ENCODE measurements around the gene DCLRE1B.

DNA sequence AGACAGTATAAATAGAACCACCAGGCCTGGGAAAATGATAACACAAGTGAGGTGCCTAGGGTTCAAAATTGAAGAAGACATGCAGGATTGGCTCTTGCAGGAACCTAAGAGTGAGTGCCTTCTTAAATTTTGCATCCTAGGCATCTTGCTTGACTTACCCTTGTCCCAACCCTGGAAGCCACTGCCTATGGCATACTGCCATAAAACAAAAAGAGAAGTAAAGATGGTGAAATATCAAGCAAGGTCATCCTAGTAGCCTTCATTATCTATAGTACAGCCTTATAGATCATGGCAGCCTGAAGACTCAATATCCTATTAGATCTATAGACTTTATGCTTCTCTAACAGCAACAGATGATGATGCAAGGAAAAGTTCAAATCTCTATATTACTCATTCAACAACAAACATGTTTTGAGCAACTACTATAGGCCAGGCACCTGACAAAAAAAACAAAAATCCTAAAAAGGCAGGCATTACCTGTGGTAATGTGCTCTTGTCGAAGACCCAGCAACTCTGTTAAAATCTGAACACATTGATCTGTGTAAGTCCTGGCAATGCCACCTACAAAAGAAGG, 6.8 kb upstream of the DCLRE1B start:
- TF ChIP-seq POLR2AphosphoS5 (IDR thresholded peaks at IDR 0.05) (no peak), POLR2A (IDR thresholded peaks at IDR 0.05) (no peak)
- TF ChIP-seq, protein P1, sequence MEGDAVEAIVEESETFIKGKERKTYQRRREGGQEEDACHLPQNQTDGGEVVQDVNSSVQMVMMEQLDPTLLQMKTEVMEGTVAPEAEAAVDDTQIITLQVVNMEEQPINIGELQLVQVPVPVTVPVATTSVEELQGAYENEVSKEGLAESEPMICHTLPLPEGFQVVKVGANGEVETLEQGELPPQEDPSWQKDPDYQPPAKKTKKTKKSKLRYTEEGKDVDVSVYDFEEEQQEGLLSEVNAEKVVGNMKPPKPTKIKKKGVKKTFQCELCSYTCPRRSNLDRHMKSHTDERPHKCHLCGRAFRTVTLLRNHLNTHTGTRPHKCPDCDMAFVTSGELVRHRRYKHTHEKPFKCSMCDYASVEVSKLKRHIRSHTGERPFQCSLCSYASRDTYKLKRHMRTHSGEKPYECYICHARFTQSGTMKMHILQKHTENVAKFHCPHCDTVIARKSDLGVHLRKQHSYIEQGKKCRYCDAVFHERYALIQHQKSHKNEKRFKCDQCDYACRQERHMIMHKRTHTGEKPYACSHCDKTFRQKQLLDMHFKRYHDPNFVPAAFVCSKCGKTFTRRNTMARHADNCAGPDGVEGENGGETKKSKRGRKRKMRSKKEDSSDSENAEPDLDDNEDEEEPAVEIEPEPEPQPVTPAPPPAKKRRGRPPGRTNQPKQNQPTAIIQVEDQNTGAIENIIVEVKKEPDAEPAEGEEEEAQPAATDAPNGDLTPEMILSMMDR (IDR thresholded peaks at IDR 0.05 in 8 of 11, conservative IDR thresholded peaks at IDR 0.05 in 3 of 11): no peak

Measured in spleen (tissue), 7 donors.